NT2/D1 (cell line): ENCODE measurements around the gene POLR1F.

Experiments
- SUZ12 ChIP-seq: IDR thresholded peaks from 2 replicates; pipeline ENCODE4 v1.6.1; 2011; ENCODE audit not compliant: insufficient read length, insufficient read depth; ENCODE audit errors: extremely low read depth
- ZNF274 ChIP-seq: IDR thresholded peaks from 2 replicates; pipeline ENCODE4 v1.6.1; 2011; ENCODE audit warnings: mild to moderate bottlenecking, low read depth, low read length

- TF ChIP-seq SUZ12, result no peak
- no peak for TF ChIP-seq ZNF274
These were observed 4.8 kb upstream of the POLR1F start for GRCh38 chr7:19713676-19714075.
